ENCODE measurements around the gene NPC2.

NPC2 gene

DNA sequence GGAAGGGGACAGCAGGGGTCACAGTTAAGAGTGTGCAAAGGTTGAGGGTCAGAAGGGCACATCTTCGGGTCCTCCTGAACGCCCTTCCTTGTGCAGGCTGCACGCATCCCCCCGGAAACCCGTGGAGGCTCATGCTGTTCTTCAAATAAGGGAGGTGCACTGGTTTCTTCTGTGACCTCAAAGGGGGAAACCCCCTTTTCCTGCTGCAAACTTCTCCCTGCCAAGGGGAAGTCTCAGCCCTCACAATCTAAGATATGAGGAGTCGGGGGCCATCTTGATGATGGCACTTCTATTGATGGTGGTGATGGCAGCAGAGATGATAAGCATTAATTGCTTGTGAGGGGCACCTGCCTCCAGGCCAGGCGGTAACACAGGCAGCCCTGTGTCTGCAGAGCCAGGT lies 40.5 kb upstream of the NPC2 start:
- DNase-seq (ENCODE audit: low read depth), result no peak
- TF ChIP-seq, protein P1, sequence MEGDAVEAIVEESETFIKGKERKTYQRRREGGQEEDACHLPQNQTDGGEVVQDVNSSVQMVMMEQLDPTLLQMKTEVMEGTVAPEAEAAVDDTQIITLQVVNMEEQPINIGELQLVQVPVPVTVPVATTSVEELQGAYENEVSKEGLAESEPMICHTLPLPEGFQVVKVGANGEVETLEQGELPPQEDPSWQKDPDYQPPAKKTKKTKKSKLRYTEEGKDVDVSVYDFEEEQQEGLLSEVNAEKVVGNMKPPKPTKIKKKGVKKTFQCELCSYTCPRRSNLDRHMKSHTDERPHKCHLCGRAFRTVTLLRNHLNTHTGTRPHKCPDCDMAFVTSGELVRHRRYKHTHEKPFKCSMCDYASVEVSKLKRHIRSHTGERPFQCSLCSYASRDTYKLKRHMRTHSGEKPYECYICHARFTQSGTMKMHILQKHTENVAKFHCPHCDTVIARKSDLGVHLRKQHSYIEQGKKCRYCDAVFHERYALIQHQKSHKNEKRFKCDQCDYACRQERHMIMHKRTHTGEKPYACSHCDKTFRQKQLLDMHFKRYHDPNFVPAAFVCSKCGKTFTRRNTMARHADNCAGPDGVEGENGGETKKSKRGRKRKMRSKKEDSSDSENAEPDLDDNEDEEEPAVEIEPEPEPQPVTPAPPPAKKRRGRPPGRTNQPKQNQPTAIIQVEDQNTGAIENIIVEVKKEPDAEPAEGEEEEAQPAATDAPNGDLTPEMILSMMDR (conservative IDR thresholded peaks at IDR 0.05; ENCODE audit: low read length), result no peak

DNA sequence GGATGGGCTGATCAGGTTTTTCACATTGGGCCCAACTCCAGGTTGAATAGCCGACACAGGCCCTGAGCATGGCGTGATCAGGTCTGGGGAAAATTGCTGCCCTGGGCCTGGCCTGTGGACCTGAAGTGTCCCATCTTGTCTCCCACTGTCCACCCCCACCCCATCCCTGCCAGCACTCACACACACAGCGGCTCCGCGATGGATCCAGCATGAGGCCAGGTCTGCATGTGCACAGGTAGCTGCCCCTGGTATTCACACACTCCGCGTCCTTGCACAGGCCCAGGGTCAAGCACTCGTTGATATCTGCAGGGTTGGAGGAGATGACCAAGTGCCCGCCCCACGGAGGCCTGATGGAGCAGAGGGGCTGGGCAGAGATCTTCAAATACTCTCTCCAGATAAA lies 39.1 kb upstream of the NPC2 start:
- no peak for DNase-seq (ENCODE audit: low read depth)
- no peak overlapping the region for H3K4me3 ChIP-seq (ENCODE audit: low read length)

More for the DNA sequence above, 40.5 kb upstream of the NPC2 start:
- H3K4me3 ChIP-seq (ENCODE audit: low read length), result no peak overlapping the region

DNA sequence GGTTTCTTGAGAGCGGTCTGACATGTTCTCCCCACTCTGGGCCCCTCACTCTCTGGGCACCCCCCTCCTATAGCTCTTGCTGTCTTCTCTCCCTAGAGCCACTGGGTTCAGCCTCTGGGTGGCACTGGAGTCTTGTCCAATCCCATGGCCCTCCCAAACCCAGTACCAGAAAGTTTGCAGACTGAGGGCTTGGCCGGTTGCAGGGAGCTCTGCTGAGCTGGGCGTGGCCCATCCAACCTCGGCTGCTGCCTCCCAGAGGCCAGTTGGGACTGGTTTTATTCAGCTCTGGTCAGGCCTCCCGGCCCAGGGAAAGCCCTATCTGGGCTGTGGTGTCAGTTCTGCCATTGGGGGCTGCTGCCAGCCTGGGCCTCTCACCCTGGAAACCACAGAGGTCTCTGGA lies 38.4 kb upstream of the NPC2 start:
- TF ChIP-seq, protein P1 (conservative IDR thresholded peaks at IDR 0.05; ENCODE audit: low read length), result peak; percentile 26; the same call in 1 of the 2 replicates
- H3K4me3 ChIP-seq (ENCODE audit: low read length), result no peak overlapping the region
- DNase-seq (ENCODE audit: low read depth), result peak; percentile 51

More for the DNA sequence above, 39.1 kb upstream of the NPC2 start:
- TF ChIP-seq, protein P1 (conservative IDR thresholded peaks at IDR 0.05; ENCODE audit: low read length), result no peak

DNA sequence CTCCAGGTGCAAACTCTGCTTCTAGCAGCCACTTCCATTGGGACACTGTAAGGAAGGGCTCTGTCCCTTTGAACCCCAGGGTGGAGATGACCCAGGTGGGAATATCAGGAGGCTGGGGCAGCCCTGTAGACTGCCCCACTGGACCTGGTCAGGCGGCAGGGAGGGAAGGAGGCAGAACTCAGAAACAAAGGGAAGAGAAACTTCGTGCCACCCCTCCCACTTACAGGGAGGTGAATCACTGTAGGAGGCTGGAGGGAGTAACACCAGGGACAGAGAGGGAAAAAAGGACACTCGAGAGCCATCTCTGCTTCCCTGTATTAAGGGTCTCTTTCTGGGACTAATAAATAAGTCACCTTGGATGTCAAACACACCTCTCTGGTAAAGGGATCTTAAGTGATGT lies 37.9 kb upstream of the NPC2 start:
- TF ChIP-seq, protein P1 (conservative IDR thresholded peaks at IDR 0.05; ENCODE audit: low read length), result no peak
- no peak overlapping the region for H3K4me3 ChIP-seq (ENCODE audit: low read length)
- no peak for DNase-seq (ENCODE audit: low read depth)

DNA sequence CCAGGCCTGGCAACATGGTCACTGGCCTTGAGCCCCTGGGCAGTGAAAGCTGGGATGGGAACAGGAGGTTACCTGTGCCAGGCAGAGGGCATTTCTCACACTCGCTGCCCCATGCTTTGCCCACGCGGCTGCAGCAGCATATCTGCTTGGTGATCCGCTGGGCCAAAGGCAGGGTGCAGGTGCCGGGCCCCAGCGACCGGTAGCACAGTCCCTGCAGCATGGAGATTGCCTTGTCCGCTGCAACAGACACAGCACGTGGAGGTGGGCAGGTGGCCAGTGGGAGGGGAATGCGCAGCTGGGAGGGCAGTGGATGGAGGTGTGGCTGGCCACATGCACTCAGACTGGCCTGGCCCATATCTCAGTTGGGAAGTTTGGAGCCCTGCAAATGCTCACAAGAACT lies 35.8 kb upstream of the NPC2 start:
- H3K4me3 ChIP-seq (ENCODE audit: low read length), result no peak overlapping the region
- TF ChIP-seq, protein P1 (conservative IDR thresholded peaks at IDR 0.05; ENCODE audit: low read length), result no peak
- no peak for DNase-seq (ENCODE audit: low read depth)

DNA sequence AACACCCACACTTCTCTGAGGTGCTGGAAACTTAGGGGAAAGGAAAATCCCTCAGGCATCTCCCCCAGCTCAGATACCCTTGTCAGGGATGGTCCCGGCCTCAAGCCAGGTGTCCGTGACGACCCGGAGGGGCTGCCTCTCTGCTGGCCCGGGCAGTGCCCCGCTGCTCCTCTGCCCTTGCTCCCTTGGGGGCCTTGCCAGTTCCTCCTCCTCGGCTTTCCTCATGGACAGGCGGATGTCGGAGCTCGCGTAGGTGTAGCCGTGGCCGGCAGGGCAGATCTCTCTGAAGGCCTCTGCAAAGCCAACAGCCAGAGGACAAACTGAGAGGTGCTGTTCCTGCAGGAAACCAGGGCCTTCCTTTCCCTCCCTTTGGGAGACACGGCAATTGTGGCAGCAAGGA lies 35.3 kb upstream of the NPC2 start:
- DNase-seq (ENCODE audit: low read depth), result no peak
- TF ChIP-seq, protein P1 (conservative IDR thresholded peaks at IDR 0.05; ENCODE audit: low read length), result no peak

DNA sequence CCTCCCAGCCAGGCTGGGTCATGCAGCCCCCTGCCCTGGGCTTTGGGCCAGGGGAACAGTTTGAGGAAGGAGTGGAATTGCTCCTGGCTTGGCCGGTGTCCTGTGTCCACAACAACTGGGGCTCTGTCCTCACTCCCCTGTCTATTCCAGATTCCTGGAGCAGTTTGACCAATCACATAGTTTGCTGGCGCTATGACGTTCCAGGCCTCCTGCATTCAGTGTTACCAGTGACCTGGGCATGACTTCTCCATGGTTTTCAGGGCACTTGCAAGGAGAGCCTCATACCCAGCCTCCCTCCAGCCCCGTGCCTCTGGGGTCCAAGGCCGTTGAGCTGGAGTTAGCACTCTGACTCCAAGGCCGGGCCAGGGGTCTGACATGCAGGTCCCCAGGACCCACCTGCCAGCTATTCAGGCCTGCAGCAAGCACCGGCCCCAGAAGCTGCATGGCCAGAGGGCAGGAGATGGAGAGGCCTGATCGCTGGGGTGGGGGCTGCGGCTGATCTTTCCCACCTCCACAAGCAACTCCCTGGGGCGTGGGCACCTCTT lies 34.7 kb upstream of the NPC2 start:
- no peak overlapping the region for H3K4me3 ChIP-seq (ENCODE audit: low read length)

More for the DNA sequence above, 35.3 kb upstream of the NPC2 start:
- no peak overlapping the region for H3K4me3 ChIP-seq (ENCODE audit: low read length)

More for the DNA sequence above, 34.7 kb upstream of the NPC2 start:
- TF ChIP-seq, protein P1 (conservative IDR thresholded peaks at IDR 0.05; ENCODE audit: low read length), result no peak
- DNase-seq (ENCODE audit: low read depth), result no peak
